ENCODE data around the gene LXN.
A peak's percentile ranks its signal among the peaks of the same experiment; 100 is the strongest.

LXN gene

DNA sequence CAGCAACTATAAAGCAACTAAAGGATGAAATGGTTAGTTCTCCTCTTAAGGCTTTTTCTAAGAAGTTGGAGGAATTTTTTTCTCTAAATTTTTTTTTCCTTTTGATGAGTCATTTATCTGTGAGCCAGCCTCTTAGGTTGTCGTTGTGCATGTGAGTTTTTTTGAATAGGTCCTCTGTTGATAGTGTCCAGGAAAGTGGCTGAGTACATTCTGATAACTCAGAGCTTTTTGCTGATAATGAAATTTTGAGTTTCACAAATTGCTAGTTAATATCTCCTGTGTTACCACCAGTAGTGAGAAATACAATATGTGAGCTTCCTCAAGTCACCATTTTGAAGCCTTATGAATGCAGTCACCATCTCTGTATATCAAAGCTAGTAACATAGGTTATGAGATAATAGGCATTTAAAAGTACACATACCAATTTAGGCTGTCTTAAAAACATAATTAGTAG is 7.1 kb upstream of the LXN start:
- in situ Hi-C loops (cut with HindIII; ENCODE audit: low pct_ligation_motif_present, low pct_unique_long_range_greater_than_20kb, low sequenced_read_pairs), result no loop called here
- DNase-seq, result peak; percentile 8

DNA sequence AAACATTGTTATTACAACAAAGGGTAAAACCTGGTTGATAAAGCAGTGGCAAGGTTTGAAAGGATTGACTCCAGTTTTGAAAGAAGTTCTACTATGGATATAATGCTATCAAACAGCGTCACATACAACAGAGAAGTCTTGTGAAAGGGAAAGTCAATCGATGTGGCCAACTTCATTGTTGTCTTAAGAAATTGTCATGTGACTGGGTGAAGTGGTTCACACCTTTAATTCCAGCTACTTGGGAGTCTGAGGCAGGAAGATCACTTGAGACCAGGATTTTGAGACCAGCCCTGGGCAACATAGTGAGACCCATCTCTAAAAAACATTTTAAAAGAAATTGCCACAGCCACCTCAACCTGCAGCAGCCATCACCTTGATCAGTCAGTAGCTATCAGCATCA is 6.2 kb upstream of the LXN start:
- in situ Hi-C loops (cut with HindIII; ENCODE audit: low pct_ligation_motif_present, low pct_unique_long_range_greater_than_20kb, low sequenced_read_pairs), result no loop called here
- no peak for DNase-seq

DNA sequence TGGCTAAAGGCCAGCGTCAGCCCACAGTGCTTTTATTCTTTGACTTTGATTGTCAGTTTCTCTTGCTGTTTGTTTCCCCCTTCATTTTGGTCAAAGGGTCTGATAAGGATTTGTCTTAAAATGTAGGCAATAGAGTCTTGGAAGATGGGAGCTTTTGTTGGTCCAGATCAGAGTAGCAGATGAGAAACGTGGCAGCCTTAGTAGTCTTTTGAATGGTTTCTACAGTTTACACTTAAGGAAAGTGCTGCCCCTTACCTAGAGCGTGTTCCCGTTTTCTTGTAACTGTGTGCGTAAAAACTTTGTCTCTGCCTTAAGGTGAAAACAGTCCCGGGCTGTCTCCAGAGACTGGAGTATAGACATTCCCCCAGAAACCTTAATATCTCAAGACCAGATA is 630 bp downstream of the LXN start:
- DNase-seq, result no peak
- in situ Hi-C loops (cut with HindIII; ENCODE audit: low pct_ligation_motif_present, low pct_unique_long_range_greater_than_20kb, low sequenced_read_pairs), result loop anchor here (25.0 kb wide), 1 partner anchor 115 kb away; no protein-coding TSS in a partner anchor

DNA sequence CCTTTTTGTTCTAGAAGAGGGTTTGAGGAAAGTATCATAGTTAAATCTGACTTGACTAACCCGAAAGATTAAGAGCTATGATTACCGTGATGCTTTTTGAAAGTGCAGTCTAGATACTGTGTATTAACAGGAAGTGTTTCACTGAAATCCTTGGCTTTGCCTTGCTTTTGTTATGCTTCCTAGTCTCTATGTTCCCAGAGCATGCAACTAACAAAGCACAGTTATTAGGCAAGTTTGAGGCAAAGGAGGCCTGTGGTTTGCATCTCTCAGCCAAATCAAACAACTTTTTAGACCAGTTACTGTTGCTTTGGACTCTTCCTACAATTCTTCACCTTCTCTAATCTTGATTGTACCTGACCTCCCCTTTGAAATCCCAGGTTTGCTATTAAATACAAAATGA is 3.9 kb downstream of the LXN start:
- in situ Hi-C loops (cut with HindIII; ENCODE audit: low pct_ligation_motif_present, low pct_unique_long_range_greater_than_20kb, low sequenced_read_pairs), result loop anchor here (25.0 kb wide), 1 partner anchor 119 kb away; no protein-coding TSS in a partner anchor
- DNase-seq, result no peak

DNA sequence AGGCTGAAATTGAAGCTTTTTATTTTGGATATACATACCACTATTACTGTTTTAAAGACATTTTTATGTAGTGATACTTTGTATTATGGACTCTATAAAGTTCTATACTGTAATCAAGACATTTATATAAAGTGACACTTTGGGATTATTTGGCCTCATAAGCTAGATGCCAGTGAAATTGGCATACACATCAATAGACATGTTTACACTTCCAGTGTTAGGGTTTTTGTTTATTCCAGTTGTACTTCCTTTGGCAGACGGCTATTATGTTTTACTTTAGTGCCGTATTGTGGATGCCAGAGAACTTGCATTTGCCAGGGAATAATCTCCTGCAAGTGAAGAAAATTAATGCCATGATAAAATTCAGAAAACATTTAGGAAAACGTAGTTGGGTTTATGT is 6.0 kb downstream of the LXN start:
- in situ Hi-C loops (cut with HindIII; ENCODE audit: low pct_ligation_motif_present, low pct_unique_long_range_greater_than_20kb, low sequenced_read_pairs), result loop anchor here (25.0 kb wide), 1 partner anchor 121 kb away; no protein-coding TSS in a partner anchor

DNA sequence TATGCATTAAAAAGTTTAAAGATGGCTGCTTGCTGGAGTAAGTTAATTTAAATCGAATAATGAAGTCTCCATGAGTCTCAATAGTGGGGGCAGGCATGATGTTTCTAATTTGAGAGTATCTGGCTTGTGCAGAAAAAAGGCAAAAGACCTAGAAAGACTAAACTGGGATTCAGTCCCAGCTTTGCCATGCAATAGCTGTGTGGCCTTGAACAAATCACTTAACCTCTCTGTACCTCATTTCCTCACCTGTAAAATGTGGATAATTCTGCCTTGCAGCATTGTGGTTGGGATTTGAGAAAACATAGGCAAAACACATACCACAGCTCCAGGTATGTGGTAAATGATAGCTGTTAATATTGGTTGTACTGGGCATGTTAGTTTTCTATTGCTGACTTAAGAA is 8.6 kb downstream of the LXN start:
- in situ Hi-C loops (cut with HindIII; ENCODE audit: low pct_ligation_motif_present, low pct_unique_long_range_greater_than_20kb, low sequenced_read_pairs), result loop anchor here (25.0 kb wide), 1 partner anchor 123 kb away; no protein-coding TSS in a partner anchor
- no peak for DNase-seq

More for the DNA sequence above, 6.0 kb downstream of the LXN start:
- DNase-seq, result no peak

DNA sequence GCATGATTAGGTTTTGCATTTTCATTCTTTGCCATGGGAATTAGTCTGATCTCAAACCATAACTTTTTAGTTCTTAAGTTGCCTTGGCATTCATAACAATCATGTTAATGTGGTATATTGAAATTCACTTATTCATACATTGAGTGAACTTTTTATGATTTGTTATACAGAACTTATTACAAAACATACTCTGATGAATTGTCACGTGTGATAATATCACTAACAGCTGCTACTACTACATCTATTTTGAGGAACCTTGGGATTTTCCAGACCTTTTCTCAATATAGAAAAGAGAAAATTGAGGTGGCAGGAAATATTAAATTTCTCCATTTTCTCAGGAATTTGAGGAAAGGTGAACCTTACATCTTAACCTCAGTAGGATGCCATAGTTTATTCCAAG is 9.2 kb downstream of the LXN start:
- in situ Hi-C loops (cut with HindIII; ENCODE audit: low pct_ligation_motif_present, low pct_unique_long_range_greater_than_20kb, low sequenced_read_pairs), result loop anchor here (25.0 kb wide), 1 partner anchor 124 kb away; no protein-coding TSS in a partner anchor
- no peak for DNase-seq

DNA sequence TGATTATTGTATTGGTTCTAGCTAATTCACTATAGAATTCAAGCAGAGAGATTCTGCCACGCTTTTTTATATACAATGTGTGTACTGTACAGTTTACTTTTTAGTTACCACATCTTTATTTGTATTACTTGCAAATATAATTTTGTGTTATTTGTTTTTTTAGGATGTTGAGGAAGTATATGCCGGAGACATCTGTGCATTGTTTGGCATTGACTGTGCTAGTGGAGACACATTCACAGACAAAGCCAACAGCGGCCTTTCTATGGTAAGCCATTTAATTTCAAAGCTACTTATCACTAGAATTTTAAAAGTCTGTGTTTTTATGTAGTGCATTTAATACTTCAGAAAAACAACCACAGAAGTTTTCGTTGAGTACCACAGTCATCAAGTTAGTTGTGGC is 11.7 kb downstream of the LXN start:
- in situ Hi-C loops (cut with HindIII; ENCODE audit: low pct_ligation_motif_present, low pct_unique_long_range_greater_than_20kb, low sequenced_read_pairs), result loop anchor here (25.0 kb wide), 1 partner anchor 127 kb away; no protein-coding TSS in a partner anchor
- DNase-seq, result no peak

DNA sequence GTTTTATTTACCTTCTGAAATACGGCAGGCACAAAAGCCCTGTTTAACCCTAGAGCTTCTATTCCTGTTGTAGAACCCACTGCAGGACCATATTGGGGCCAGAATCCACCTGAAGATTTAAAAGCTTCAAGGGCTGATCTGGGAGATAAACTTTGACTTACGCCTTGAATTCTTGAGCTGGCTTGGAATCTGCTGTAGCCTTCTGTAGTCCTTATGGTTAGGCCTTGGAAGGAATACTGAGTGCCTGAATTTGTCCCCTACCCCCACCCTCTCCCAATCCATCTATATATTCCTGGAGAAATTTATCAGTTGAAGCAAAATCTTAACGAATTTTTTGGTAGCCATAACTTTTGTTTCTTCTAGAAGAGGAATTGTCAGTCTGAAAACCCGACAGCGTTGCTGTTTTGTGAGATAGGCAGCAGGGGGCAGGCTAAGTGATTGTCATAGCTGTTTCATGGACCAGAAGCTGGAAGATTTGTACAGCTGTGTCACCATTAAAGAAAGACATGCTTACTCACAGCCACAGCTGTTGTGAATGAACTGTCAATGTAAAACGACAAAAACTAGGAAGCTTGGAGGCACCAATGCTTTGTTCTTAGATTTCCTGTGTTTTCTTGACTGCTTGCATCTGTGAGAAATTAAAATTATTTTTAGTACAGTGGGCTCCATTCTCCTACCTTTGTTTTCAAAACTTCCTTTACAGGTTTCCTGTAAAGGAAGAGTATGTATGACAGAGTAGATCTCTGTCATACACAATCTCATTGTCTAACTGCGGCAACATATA is 12.8 kb downstream of the LXN start:
- peak; percentile 60 for DNase-seq
- in situ Hi-C loops (cut with HindIII; ENCODE audit: low pct_ligation_motif_present, low pct_unique_long_range_greater_than_20kb, low sequenced_read_pairs), result loop anchor here (25.0 kb wide), 1 partner anchor 128 kb away; no protein-coding TSS in a partner anchor

DNA sequence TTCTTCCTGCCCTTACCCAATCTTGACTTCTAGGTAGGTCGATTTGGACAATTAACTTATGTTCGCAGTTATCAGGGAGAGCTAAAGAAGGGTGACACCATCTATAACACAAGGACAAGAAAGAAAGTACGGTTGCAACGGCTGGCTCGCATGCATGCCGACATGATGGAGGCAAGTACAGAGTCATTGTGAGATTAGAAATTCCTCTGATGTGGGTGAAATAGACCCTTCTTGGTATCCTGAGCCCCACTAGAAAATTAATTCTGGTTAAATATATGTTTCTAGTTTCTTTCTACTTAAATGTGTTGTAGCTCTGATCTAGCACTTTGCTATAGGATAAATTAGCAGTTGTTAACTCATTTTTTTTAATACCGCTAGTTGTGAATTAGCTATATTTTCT is 13.6 kb downstream of the LXN start:
- in situ Hi-C loops (cut with HindIII; ENCODE audit: low pct_ligation_motif_present, low pct_unique_long_range_greater_than_20kb, low sequenced_read_pairs), result loop anchor here (25.0 kb wide), 1 partner anchor 128 kb away; no protein-coding TSS in a partner anchor
- DNase-seq, result no peak

DNA sequence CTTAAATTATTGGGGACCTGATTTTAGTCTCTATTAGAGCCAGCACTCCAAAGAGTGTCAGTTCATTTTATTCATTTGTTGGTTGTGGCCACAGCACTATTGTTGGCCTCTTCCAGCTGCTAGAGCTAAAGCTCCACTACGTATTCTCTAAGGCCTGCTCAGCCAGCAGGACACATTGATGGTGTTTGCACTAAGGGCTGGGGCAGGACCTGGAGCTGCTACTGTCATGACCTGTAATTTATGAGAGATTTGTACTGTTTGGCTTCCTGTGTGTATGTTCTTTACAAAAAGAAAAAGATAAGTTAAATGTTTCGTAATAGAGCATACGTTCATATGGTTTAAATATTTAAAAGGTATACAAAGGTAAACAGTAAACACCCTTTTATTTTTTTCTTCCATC is 20.0 kb downstream of the LXN start:
- in situ Hi-C loops (cut with HindIII; ENCODE audit: low pct_ligation_motif_present, low pct_unique_long_range_greater_than_20kb, low sequenced_read_pairs), result loop anchor here (25.0 kb wide), 1 partner anchor 135 kb away; no protein-coding TSS in a partner anchor
- DNase-seq, result no peak

DNA sequence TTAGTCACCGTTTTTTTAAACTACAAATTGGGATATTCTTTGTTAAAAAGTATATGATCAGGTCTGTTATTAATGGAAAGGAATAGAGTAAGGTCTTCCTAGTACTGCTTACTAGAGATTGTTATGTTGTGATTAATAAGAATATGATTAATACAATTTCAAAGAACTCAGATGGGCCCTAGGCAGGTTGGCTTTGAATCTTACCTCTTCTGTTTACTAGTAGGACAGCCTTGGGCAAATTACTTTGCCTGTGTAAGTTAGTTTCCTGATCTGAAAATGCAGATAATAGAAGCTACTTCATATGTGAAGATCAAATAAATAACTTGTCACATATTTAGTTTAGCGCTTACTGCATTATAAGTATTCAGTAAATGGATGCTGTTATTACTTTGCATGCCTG is 21.3 kb downstream of the LXN start:
- in situ Hi-C loops (cut with HindIII; ENCODE audit: low pct_ligation_motif_present, low pct_unique_long_range_greater_than_20kb, low sequenced_read_pairs), result loop anchor here (25.0 kb wide), 1 partner anchor 136 kb away; no protein-coding TSS in a partner anchor
- no peak for DNase-seq

DNA sequence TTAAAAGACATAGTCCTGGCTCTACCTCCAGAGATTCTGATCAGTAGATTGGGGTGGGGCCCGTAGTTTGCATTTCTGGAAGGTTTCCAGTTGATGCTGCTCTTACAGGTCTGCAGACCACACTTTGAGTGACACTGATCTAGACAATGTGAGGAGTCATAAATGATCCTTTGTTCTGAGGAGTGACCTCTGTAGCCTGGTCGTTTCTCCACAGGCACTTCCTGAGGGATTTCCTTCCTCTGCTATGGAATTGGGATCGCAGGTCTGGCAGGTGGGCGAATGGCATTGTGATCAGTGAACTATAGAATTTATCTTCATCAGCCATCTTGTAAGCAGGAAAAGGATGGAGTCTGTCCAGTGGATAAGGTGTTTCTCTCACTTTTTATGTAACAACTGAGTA is 22.7 kb downstream of the LXN start:
- in situ Hi-C loops (cut with HindIII; ENCODE audit: low pct_ligation_motif_present, low pct_unique_long_range_greater_than_20kb, low sequenced_read_pairs), result loop anchor here (25.0 kb wide), 1 partner anchor 138 kb away; no protein-coding TSS in a partner anchor
- no peak for DNase-seq

DNA sequence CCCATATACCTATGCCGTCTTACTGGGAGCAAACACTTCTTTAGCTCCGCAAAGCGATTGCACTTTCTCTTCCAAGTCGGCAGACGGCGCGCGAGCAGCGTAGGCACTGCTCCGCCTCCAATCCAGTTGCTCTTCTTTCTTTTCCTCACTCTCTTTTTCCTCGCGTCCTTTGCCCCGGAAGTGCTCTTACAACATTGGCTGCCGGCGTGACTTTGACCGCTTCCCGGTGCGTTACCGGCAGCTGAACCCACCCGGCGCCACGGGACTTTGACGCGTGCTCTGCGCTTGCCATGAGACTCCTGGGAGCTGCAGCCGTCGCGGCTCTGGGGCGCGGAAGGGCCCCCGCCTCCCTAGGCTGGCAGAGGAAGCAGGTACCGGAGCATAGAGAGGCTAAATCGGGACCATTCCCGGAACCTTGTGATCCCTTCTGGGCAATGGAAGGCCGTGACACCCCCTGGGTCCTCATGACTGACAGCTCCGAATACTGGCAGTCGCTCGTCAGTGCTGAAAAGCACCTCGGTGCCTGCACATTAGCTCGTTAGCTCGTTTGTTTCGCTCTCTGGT is 28.0 kb downstream of the LXN start, which contains the start of gene GFM1:
Gene GFM1 (plus strand): TSS at position 183 of the 564 bp plus-strand sequence. CDS start 108 bp downstream, at position 291.
- in situ Hi-C loops (cut with HindIII; ENCODE audit: low pct_ligation_motif_present, low pct_unique_long_range_greater_than_20kb, low sequenced_read_pairs), result no loop called here
- DNase-seq, result peak; percentile 95

DNA sequence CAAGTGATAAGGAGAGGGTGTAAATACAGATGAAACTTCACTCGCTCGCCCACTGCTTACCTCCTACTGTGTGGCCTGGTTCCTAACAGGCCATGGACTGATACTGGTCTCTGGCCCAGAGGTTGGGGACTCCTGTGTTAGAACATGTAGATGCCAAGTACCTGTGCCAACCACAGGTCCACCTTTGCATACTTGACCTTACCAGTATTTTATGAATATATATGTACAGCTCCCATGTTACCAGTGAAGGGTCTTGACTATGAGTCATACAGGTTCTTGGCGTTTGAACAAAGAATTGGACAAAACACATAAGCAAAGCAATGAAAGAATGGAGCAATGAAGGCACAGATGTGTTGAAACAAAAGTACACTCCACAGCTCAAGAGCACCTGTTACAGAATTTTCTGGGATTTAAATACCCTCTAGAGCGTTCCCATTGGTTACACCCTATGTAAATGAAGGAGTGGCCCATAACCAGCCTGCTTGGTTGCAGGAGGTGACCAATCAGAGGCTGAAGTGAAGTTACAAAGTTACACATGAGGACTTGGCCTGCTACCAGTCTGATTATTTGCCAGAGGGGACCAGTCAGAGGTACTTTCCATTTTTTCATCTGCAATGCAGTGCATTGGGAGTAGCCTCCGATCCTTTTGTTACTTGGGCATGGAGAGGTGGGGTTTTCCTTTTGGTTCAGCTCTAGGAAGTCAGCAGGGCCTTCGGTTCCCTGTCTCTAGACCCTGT is 29.8 kb downstream of the LXN start:
- no peak for DNase-seq
- in situ Hi-C loops (cut with HindIII; ENCODE audit: low pct_ligation_motif_present, low pct_unique_long_range_greater_than_20kb, low sequenced_read_pairs), result no loop called here

DNA sequence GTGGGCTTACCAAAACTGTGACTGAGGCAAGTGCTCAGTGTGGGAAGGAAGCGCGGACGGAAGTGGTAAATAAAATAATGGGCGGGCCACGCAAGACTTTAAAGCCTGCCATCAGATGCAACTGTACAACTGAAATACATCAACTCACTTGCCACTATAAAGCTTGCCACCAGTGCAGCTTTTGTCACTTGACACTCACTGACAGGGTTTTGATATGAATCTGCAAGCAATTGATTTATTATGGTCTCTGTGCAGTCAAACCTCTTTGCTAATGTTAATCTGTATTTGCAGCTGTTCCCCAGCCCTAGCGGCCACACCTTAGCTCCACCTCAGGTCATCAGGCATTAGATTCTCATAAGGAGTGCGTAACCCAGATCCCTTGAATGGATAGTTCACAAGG is 30.4 kb downstream of the LXN start:
- DNase-seq, result no peak
- in situ Hi-C loops (cut with HindIII; ENCODE audit: low pct_ligation_motif_present, low pct_unique_long_range_greater_than_20kb, low sequenced_read_pairs), result no loop called here

DNA sequence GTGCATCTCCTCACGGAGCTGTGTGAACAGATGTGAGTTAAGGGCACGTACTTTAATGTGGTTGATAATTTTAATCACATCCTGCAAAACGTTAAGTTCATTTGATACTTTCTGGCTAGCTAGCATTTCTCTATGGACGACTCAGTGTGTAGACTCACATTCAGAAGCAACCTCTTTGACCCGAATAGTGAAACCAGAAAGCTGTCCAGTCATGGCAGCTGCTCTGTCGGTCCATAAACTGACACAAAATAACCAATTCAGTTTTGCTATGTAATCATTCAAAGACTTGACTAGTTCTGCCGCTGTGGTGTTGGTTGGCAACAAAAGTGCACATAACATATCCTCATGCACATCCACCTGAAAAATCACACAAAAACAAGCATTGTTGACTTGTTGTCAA is 31.8 kb downstream of the LXN start:
- in situ Hi-C loops (cut with HindIII; ENCODE audit: low pct_ligation_motif_present, low pct_unique_long_range_greater_than_20kb, low sequenced_read_pairs), result no loop called here
- no peak for DNase-seq

DNA sequence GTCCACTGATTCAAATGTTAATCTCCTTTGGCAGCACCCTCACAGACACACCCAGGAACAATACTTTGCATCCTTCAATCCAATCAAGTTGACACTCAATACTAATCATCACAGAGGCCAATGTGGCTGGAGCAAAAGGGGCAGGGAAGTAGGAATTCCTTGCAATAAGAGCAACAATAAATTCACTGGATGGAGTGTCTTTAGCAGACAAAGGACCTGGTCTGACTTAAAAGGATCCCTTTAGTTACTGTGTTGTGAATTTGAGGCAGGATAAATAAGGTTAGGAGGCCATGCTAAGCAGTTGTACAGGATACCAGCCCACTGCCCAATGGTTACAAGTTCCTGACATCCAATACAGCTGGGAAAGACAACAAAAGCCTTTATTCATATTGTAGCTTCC is 40.5 kb downstream of the LXN start:
- DNase-seq, result no peak
- in situ Hi-C loops (cut with HindIII; ENCODE audit: low pct_ligation_motif_present, low pct_unique_long_range_greater_than_20kb, low sequenced_read_pairs), result no loop called here

DNA sequence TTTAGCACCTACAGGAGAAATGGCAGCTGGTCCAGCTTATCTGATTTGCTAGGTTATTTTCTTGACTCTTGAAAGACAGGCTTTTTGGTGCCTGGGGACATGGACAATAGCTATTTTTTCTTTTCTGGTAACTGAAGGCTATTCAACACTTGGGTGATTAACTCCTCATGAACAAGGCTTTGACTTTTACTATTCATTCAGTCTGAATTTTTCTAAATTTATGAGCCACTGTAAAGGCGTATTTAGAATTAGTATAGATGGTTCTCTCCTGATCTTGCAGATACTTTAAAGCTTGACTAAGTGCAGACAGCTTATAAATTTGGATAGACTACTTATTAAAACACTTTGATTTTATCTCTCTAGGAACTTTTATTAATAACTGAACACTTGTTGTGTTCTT is 46.6 kb downstream of the LXN start:
- in situ Hi-C loops (cut with HindIII; ENCODE audit: low pct_ligation_motif_present, low pct_unique_long_range_greater_than_20kb, low sequenced_read_pairs), result no loop called here
- no peak for DNase-seq
